ENCODE results near the gene ISCU. TPM values are rescaled to one million over a fixed set of nuclear protein-coding genes. Genes with fewer than 3 reads are reported as not detected.

The ISCU gene
- total and polyA plus RNA-seq, 10 donors = 98.9 to 220 (median 160) TPM

- Histone ChIP-seq H3K27ac (peak within 1 kb of the TSS in 2 of 8 donors; percentile 26 to 40), H3K4me3 (peak within 1 kb of the TSS in 5 of 8 donors; percentile 8 to 43 (median 23)), H3K4me1 (peaks cover 0 to 22% (median 3%) of the 10 kb centered on the region in 6 donors), H3K9me3 (no peaks in the 10 kb centered on the region), H3K36me3 (no peaks in the 10 kb centered on the region), H3K27me3 (replicated peaks in 1 of 7) (no peaks in the 10 kb centered on the region)
- TF ChIP-seq POLR2A (IDR thresholded peaks at IDR 0.05) (no peak), POLR2AphosphoS5 (IDR thresholded peaks at IDR 0.05) (peak in 1 of 3 donors; percentile 35)
- no peak for DNase-seq
- intact Hi-C loops (cut with DNase I; ENCODE audit: low total_unique reads) = no loop called here
- 36 to 67% (median 49%) methylated on average over 18 to 27 of the region's 27 CpGs for WGBS, 5 donors
Measured at GRCh38 chr12:108597559-108598471, 35.4 kb downstream of the ISCU start, which contains the start of gene TMEM119. TMEM119 (minus strand) TSS chr12:108598084; CDS start chr12:108592383, 5,701 bp downstream.

- H3K27ac ChIP-seq = peak overlapping the region in 2 of 8 donors; percentile 26 to 40
- WGBS, 5 donors = 87 to 94% (median 92%) methylated on average over 11 of the region's 11 CpGs
- DNase-seq = no peak
Measured at GRCh38 chr12:108598553-108599250, 36.3 kb downstream of the ISCU start.

GRCh38 chr12:108599541-108599940 lies 37.1 kb downstream of the ISCU start:
- DNase-seq = no peak
- Histone ChIP-seq H3K9me3 (no peaks in the 10 kb centered on the region), H3K27me3 (replicated peaks in 1 of 7) (no peaks in the 10 kb centered on the region), H3K27ac (no peak overlapping the region), H3K4me3 (no peak overlapping the region), H3K36me3 (no peaks in the 10 kb centered on the region), H3K4me1 (peaks cover 0 to 22% (median 3%) of the 10 kb centered on the region in 6 donors)
- TF ChIP-seq CTCF (IDR thresholded peaks at IDR 0.05 in 8 of 11, conservative IDR thresholded peaks at IDR 0.05 in 3 of 11) (no peak), POLR2AphosphoS5 (IDR thresholded peaks at IDR 0.05) (no peak), POLR2A (IDR thresholded peaks at IDR 0.05) (no peak)
- intact Hi-C loops (cut with DNase I; ENCODE audit: low total_unique reads) = no loop called here
- WGBS, 5 donors = 62 to 85% (median 79%) methylated on average over 4 to 6 of the region's 6 CpGs

More at GRCh38 chr12:108598553-108599250, 36.3 kb downstream of the ISCU start:
- intact Hi-C loops (cut with DNase I; ENCODE audit: low total_unique reads) = no loop called here
- Histone ChIP-seq H3K36me3 (no peaks in the 10 kb centered on the region), H3K4me1 (peaks cover 0 to 22% (median 3%) of the 10 kb centered on the region in 6 donors), H3K4me3 (no peak overlapping the region), H3K27me3 (replicated peaks in 1 of 7) (no peaks in the 10 kb centered on the region), H3K9me3 (no peaks in the 10 kb centered on the region)
- TF ChIP-seq POLR2AphosphoS5 (IDR thresholded peaks at IDR 0.05) (no peak), CTCF (IDR thresholded peaks at IDR 0.05 in 8 of 11, conservative IDR thresholded peaks at IDR 0.05 in 3 of 11) (no peak), POLR2A (IDR thresholded peaks at IDR 0.05) (no peak)

- intact Hi-C loops (cut with DNase I; ENCODE audit: low total_unique reads) = no loop called here
- no peak for TF ChIP-seq CTCF (IDR thresholded peaks at IDR 0.05 in 8 of 11, conservative IDR thresholded peaks at IDR 0.05 in 3 of 11)
- no peak for TF ChIP-seq POLR2A (IDR thresholded peaks at IDR 0.05)
- TF ChIP-seq POLR2AphosphoS5 (IDR thresholded peaks at IDR 0.05) = no peak
- DNase-seq = no peak
- no peak overlapping the region for H3K27ac ChIP-seq
- H3K36me3 ChIP-seq = no peaks in the 10 kb centered on the region
- H3K27me3 ChIP-seq (replicated peaks in 1 of 7) = no peaks in the 10 kb centered on the region
- no peaks in the 10 kb centered on the region for H3K9me3 ChIP-seq
- no peak overlapping the region for H3K4me3 ChIP-seq
- 84 to 86% (median 84%) methylated on average over 10 of the region's 10 CpGs for WGBS, 5 donors
- H3K4me1 ChIP-seq = peaks cover 0 to 22% (median 3%) of the 10 kb centered on the region in 6 donors
Measured at GRCh38 chr12:108599948-108600701, 37.7 kb downstream of the ISCU start.
